Osteoblast (primary cell): Measurements from ENCODE around the gene NR2F6. TPM values are rescaled to one million over a fixed set of nuclear protein-coding genes. Genes with fewer than 3 reads are reported as not detected.

Experiments used
- DNase-seq: peaks from one replicate; pipeline ENCODE4 v3.0.0; 2011; ENCODE audit warnings: low spot score, mixed read lengths; ENCODE audit not compliant: insufficient read length; ENCODE audit errors: missing footprints
- H2AFZ ChIP-seq: 2 replicates; pipeline ENCODE4 v1.6.0; 2011; ENCODE audit warnings: mild to moderate bottlenecking, low read length
- H3K27ac ChIP-seq: 2 replicates; pipeline ENCODE4 v1.5.1; 2011; ENCODE audit warnings: mild to moderate bottlenecking, low read depth, low read length, moderate library complexity
- H3K27me3 ChIP-seq: 2 replicates; pipeline ENCODE4 v1.6.0; 2012; ENCODE audit warnings: mild to moderate bottlenecking, control low read depth, inconsistent platforms, low read length, moderate library complexity; ENCODE audit not compliant: insufficient read depth
- H3K36me3 ChIP-seq: 2 replicates; pipeline ENCODE4 v1.5.1; 2011; ENCODE audit warnings: mild to moderate bottlenecking, low read length, control low read depth, moderate library complexity; ENCODE audit not compliant: insufficient read depth
- H3K4me1 ChIP-seq: 2 replicates; pipeline ENCODE4 v1.5.1; 2011; ENCODE audit warnings: mild to moderate bottlenecking, low read length, control low read depth, moderate library complexity; ENCODE audit not compliant: insufficient read depth
- H3K4me2 ChIP-seq: 2 replicates; pipeline ENCODE4 v1.6.0; 2011; ENCODE audit warnings: mild to moderate bottlenecking, low read length; ENCODE audit not compliant: insufficient read depth
- H3K4me3 ChIP-seq: fragments of 200-600 bp; sonication (generic); 3 replicates; pipeline ENCODE4 v1.5.1; 2012; ENCODE audit warnings: mild to moderate bottlenecking, low read length, inconsistent platforms; ENCODE audit not compliant: insufficient read depth
- H3K79me2 ChIP-seq: 2 replicates; pipeline ENCODE4 v1.6.0; 2012; ENCODE audit warnings: mild to moderate bottlenecking, low read length, control low read depth, inconsistent platforms; ENCODE audit not compliant: insufficient read depth
- H3K9me3 ChIP-seq: 2 replicates; pipeline ENCODE4 v1.5.1; 2011; ENCODE audit warnings: low read depth, low read length, control low read depth
- H4K20me1 ChIP-seq: 2 replicates; pipeline ENCODE4 v1.6.0; 2012; ENCODE audit warnings: mild to moderate bottlenecking, low read length, control low read depth; ENCODE audit not compliant: insufficient read depth
- CTCF ChIP-seq: IDR thresholded peaks from 2 replicates; pipeline ENCODE4 v1.5.1; 2011; ENCODE audit warnings: mild to moderate bottlenecking, low read depth, low read length, moderate library complexity; ENCODE audit errors: extremely low read depth
- total RNA-seq: library from RNA; depleted of rRNA; stranded (reverse); fragments of >200 nt; gene quantifications from 2 replicates; pipeline ENCODE4 v1.2.3, GENCODE V29; 2012

NR2F6 gene
- total RNA-seq, 1 donor: 32.2 TPM

GRCh38 chr19:17237747-17238706 lies 7.7 kb downstream of the NR2F6 start:
- no peak for TF ChIP-seq CTCF
- Histone ChIP-seq H3K4me2 (no peak overlapping the region), H4K20me1 (peaks cover 31% of the 10 kb centered on the region), H3K9me3 (no peaks in the 10 kb centered on the region), H3K27me3 (no peaks in the 10 kb centered on the region), H3K4me1 (peaks cover 7% of the 10 kb centered on the region), H3K36me3 (peaks cover 12% of the 10 kb centered on the region), H3K4me3 (no peak overlapping the region), H3K27ac (no peak overlapping the region), H3K79me2 (peaks cover 33% of the 10 kb centered on the region), H2AFZ (no peak overlapping the region)
- DNase-seq: peak; percentile 54

GRCh38 chr19:17236811-17237543 lies 8.7 kb downstream of the NR2F6 start:
- Histone ChIP-seq H3K79me2 (peaks cover 25% of the 10 kb centered on the region), H2AFZ (no peak overlapping the region), H3K27ac (no peak overlapping the region), H4K20me1 (peaks cover 23% of the 10 kb centered on the region), H3K27me3 (no peaks in the 10 kb centered on the region), H3K36me3 (peaks cover 18% of the 10 kb centered on the region), H3K4me2 (no peak overlapping the region), H3K4me3 (no peak overlapping the region), H3K9me3 (no peaks in the 10 kb centered on the region), H3K4me1 (peaks cover 7% of the 10 kb centered on the region)
- peak; percentile 44 for DNase-seq
- TF ChIP-seq CTCF: no peak

GRCh38 chr19:17235971-17236777 lies 9.5 kb downstream of the NR2F6 start:
- Histone ChIP-seq H3K79me2 (peaks cover 21% of the 10 kb centered on the region), H3K4me1 (peaks cover 7% of the 10 kb centered on the region), H3K36me3 (peaks cover 22% of the 10 kb centered on the region), H4K20me1 (peaks cover 18% of the 10 kb centered on the region), H3K27ac (no peak overlapping the region), H2AFZ (no peak overlapping the region), H3K9me3 (no peaks in the 10 kb centered on the region), H3K4me2 (peak overlapping the region; percentile 77), H3K27me3 (no peaks in the 10 kb centered on the region), H3K4me3 (peak overlapping the region; percentile 71)
- peak; percentile 77 for DNase-seq
- TF ChIP-seq CTCF: no peak
